ENCODE data around the gene BCHE.

The BCHE gene

DNA sequence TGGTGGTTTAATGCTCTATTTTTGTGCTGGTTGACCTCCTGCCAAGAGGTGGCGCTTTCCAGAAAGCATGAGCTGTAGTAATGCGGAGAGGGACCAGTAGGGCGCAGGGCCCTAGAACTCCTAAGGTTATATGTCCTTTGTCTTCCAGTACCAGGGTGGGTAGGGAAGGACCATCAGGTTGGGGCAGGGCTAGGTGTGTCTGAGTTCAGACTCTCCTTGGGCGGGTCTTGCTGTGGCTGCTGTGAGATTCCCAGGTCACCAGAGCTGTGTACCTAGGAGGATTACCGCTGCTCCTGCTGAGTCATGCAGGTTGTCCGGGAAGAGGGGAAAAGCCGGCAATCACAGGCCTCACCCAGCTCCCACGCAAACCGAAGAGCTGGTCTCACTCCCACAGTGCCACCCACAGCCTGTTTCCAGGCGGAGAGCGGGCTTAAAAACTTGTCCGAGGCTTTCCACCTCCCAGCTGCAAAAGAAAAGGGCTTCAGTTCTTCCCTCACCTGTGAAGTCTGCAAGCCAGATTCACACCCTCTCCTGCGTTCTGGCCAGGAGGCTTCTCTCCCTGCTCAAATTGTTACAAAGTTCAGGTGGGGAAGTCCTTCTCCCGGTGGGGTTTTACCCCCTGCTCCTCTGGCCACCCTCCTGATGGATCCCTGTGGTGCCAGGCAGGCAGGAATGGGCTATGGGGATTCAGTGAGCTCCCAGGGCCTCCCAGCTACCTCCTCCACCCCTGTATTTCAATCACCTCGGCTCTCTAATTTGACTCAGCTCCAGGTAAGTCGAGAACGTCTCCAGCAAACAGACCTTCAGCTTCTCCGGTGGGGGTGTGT lies 37.7 kb upstream of the BCHE start:
- Histone ChIP-seq H3K4me1 (ENCODE audit: insufficient read depth, low read length) (no peaks in the 10 kb centered on the region), H3K79me2 (ENCODE audit: insufficient read depth, low read length) (no peaks in the 10 kb centered on the region), H3K27me3 (ENCODE audit: insufficient read depth, low read length, poor library complexity) (no peaks in the 10 kb centered on the region), H3K4me3 (ENCODE audit: low read depth in 1 of 2, low read length in 2 of 2) (no peak overlapping the region), H4K20me1 (ENCODE audit: insufficient read depth, low read length) (no peaks in the 10 kb centered on the region), H3K36me3 (ENCODE audit: insufficient read depth, low read length) (no peaks in the 10 kb centered on the region), H3K9me3 (ENCODE audit: insufficient read depth, low read length, severe bottlenecking) (no peaks in the 10 kb centered on the region), H3K4me2 (ENCODE audit: insufficient read depth, low read length) (no peak overlapping the region), H2AFZ (ENCODE audit: low read depth, low read length) (no peak overlapping the region), H3K27ac (ENCODE audit: low read length) (no peak overlapping the region), H3K9ac (ENCODE audit: low read depth, low read length) (no peak overlapping the region)
- no peak for ATAC-seq (ENCODE audit: insufficient read depth, low read depth)
- DNase-seq, result no peak
- TF ChIP-seq, protein P1, sequence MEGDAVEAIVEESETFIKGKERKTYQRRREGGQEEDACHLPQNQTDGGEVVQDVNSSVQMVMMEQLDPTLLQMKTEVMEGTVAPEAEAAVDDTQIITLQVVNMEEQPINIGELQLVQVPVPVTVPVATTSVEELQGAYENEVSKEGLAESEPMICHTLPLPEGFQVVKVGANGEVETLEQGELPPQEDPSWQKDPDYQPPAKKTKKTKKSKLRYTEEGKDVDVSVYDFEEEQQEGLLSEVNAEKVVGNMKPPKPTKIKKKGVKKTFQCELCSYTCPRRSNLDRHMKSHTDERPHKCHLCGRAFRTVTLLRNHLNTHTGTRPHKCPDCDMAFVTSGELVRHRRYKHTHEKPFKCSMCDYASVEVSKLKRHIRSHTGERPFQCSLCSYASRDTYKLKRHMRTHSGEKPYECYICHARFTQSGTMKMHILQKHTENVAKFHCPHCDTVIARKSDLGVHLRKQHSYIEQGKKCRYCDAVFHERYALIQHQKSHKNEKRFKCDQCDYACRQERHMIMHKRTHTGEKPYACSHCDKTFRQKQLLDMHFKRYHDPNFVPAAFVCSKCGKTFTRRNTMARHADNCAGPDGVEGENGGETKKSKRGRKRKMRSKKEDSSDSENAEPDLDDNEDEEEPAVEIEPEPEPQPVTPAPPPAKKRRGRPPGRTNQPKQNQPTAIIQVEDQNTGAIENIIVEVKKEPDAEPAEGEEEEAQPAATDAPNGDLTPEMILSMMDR (IDR thresholded peaks at IDR 0.05; ENCODE audit: borderline replicate concordance, extremely low read depth, low read length, poor library complexity, severe bottlenecking), result no peak
- no peak for TF ChIP-seq EZH2 (IDR thresholded peaks at IDR 0.05; ENCODE audit: borderline replicate concordance, low read depth, low read length, severe bottlenecking)

DNA sequence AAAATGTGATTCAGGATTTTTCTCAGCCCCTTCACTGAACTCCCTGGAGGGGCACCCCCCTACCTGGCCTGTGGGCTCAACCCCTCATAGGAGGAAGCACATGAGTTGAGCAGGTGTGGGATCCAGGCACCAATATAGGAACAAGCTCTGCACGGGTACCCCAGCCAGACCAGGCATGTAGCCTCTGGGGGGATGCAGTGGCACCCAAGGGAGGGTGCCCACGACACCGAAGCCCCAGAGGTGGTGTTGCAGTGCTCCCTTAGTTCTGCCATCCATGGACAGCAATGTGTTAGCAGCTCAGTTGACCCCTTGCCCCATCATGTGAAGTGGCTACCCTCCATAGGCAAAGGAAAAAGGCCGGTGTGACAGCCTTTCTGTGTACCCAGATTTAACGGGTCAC lies 30.9 kb upstream of the BCHE start:
- TF ChIP-seq, protein P1 (IDR thresholded peaks at IDR 0.05; ENCODE audit: borderline replicate concordance, extremely low read depth, low read length, poor library complexity, severe bottlenecking), result no peak
- H3K27ac ChIP-seq (ENCODE audit: low read length), result no peak overlapping the region
- ATAC-seq (ENCODE audit: insufficient read depth, low read depth), result no peak
- no peak for DNase-seq
- H3K27me3 ChIP-seq (ENCODE audit: insufficient read depth, low read length, poor library complexity), result no peaks in the 10 kb centered on the region
- no peaks in the 10 kb centered on the region for H3K4me1 ChIP-seq (ENCODE audit: insufficient read depth, low read length)
- no peaks in the 10 kb centered on the region for H4K20me1 ChIP-seq (ENCODE audit: insufficient read depth, low read length)
- H3K79me2 ChIP-seq (ENCODE audit: insufficient read depth, low read length), result no peaks in the 10 kb centered on the region
- H3K9ac ChIP-seq (ENCODE audit: low read depth, low read length), result no peak overlapping the region
- no peak overlapping the region for H3K4me2 ChIP-seq (ENCODE audit: insufficient read depth, low read length)
- no peaks in the 10 kb centered on the region for H3K9me3 ChIP-seq (ENCODE audit: insufficient read depth, low read length, severe bottlenecking)
- H2AFZ ChIP-seq (ENCODE audit: low read depth, low read length), result no peak overlapping the region
- no peaks in the 10 kb centered on the region for H3K36me3 ChIP-seq (ENCODE audit: insufficient read depth, low read length)
- no peak overlapping the region for H3K4me3 ChIP-seq (ENCODE audit: low read depth in 1 of 2, low read length in 2 of 2)

DNA sequence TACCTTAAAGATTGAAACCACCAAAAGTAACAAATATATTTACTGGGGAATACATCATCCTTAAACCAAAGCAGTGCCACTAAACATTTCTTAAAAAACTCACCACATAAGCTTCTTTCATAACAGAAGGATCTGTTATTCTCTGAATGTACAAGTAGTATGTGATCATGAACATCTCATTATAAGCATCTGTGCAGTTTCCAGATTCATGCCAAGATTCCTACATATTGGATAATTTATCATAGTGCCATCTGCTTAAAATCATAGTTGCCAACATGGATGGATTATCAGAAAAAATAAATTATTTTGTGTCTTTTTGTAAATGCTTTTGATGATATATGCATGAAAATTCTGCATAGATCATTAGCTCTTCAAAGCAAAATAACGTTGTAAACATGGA lies 21.8 kb upstream of the BCHE start:
- H3K27ac ChIP-seq (ENCODE audit: low read length), result no peak overlapping the region

More for the DNA sequence above, 21.8 kb upstream of the BCHE start:
- Histone ChIP-seq H2AFZ (ENCODE audit: low read depth, low read length) (no peak overlapping the region), H3K79me2 (ENCODE audit: insufficient read depth, low read length) (no peaks in the 10 kb centered on the region), H3K9ac (ENCODE audit: low read depth, low read length) (no peak overlapping the region), H3K4me3 (ENCODE audit: low read depth in 1 of 2, low read length in 2 of 2) (no peak overlapping the region), H4K20me1 (ENCODE audit: insufficient read depth, low read length) (no peaks in the 10 kb centered on the region), H3K27me3 (ENCODE audit: insufficient read depth, low read length, poor library complexity) (no peaks in the 10 kb centered on the region), H3K9me3 (ENCODE audit: insufficient read depth, low read length, severe bottlenecking) (no peaks in the 10 kb centered on the region), H3K4me1 (ENCODE audit: insufficient read depth, low read length) (no peaks in the 10 kb centered on the region), H3K4me2 (ENCODE audit: insufficient read depth, low read length) (no peak overlapping the region), H3K36me3 (ENCODE audit: insufficient read depth, low read length) (no peaks in the 10 kb centered on the region)
- DNase-seq (no peak), ATAC-seq (ENCODE audit: insufficient read depth, low read depth) (no peak)
- TF ChIP-seq, protein P1 (IDR thresholded peaks at IDR 0.05; ENCODE audit: borderline replicate concordance, extremely low read depth, low read length, poor library complexity, severe bottlenecking), result no peak
- no peak for TF ChIP-seq EZH2 (IDR thresholded peaks at IDR 0.05; ENCODE audit: borderline replicate concordance, low read depth, low read length, severe bottlenecking)
